Measurements from ENCODE around the gene C16orf87. TPM values are rescaled to one million over a fixed set of nuclear protein-coding genes. Genes with fewer than 3 reads are reported as not detected.

Gene C16orf87
- total RNA-seq, 2 donors from 2014 or later: 8.1 to 24.4 TPM

GRCh38 chr16:46852130-46852529 lies 21.1 kb upstream of the C16orf87 start:
- Histone ChIP-seq H3K27ac (no peak overlapping the region), H3K27me3 (replicated peaks; ENCODE audit: insufficient read depth) (no peaks in the 10 kb centered on the region), H3K36me3 (no peaks in the 10 kb centered on the region), H3K4me3 (no peak overlapping the region), H3K4me1 (replicated peaks) (no peaks in the 10 kb centered on the region), H3K9me3 (no peaks in the 10 kb centered on the region)
- TF ChIP-seq POLR2A (IDR thresholded peaks at IDR 0.05) (no peak), CTCF (IDR thresholded peaks at IDR 0.05) (no peak), POLR2AphosphoS5 (IDR thresholded peaks at IDR 0.05) (no peak)
- intact Hi-C loops (cut with DNase I): no loop called here
- WGBS: 71% methylated on average over 3 of the region's 3 CpGs
- no peak for DNase-seq (ENCODE audit: low spot score)

- 80% methylated on average over 5 of the region's 5 CpGs for WGBS
- TF ChIP-seq POLR2A (IDR thresholded peaks at IDR 0.05) (no peak), POLR2AphosphoS5 (IDR thresholded peaks at IDR 0.05) (no peak), CTCF (IDR thresholded peaks at IDR 0.05) (no peak)
These were observed 19.9 kb upstream of the C16orf87 start for GRCh38 chr16:46850619-46851555.

GRCh38 chr16:46848768-46849764 lies 18.1 kb upstream of the C16orf87 start:
- no peaks in the 10 kb centered on the region for H3K27me3 ChIP-seq (replicated peaks; ENCODE audit: insufficient read depth)
- TF ChIP-seq POLR2A (IDR thresholded peaks at IDR 0.05): no peak
- no peak for TF ChIP-seq POLR2AphosphoS5 (IDR thresholded peaks at IDR 0.05)
- no peak for TF ChIP-seq CTCF (IDR thresholded peaks at IDR 0.05)
- DNase-seq (ENCODE audit: low spot score): no peak
- H3K4me1 ChIP-seq (replicated peaks): no peaks in the 10 kb centered on the region
- no peaks in the 10 kb centered on the region for H3K36me3 ChIP-seq
- no peak overlapping the region for H3K4me3 ChIP-seq
- H3K9me3 ChIP-seq: no peaks in the 10 kb centered on the region
- intact Hi-C loops (cut with DNase I): no loop called here
- H3K27ac ChIP-seq: no peak overlapping the region
- WGBS: 56% methylated on average over 5 of the region's 5 CpGs

More at GRCh38 chr16:46850619-46851555, 19.9 kb upstream of the C16orf87 start:
- Histone ChIP-seq H3K4me3 (no peak overlapping the region), H3K36me3 (no peaks in the 10 kb centered on the region), H3K9me3 (no peaks in the 10 kb centered on the region), H3K4me1 (replicated peaks) (no peaks in the 10 kb centered on the region), H3K27ac (no peak overlapping the region), H3K27me3 (replicated peaks; ENCODE audit: insufficient read depth) (no peaks in the 10 kb centered on the region)
- intact Hi-C loops (cut with DNase I): no loop called here
- no peak for DNase-seq (ENCODE audit: low spot score)

GRCh38 chr16:46845952-46846351 lies 15.0 kb upstream of the C16orf87 start:
- 98% methylated on average over 5 of the region's 5 CpGs for WGBS
- no peak for DNase-seq (ENCODE audit: low spot score)
- intact Hi-C loops (cut with DNase I): no loop called here

More at GRCh38 chr16:46845952-46846351, 15.0 kb upstream of the C16orf87 start:
- Histone ChIP-seq H3K4me3 (no peak overlapping the region), H3K27ac (no peak overlapping the region), H3K4me1 (replicated peaks) (no peaks in the 10 kb centered on the region), H3K9me3 (no peaks in the 10 kb centered on the region), H3K27me3 (replicated peaks; ENCODE audit: insufficient read depth) (no peaks in the 10 kb centered on the region), H3K36me3 (no peaks in the 10 kb centered on the region)
- TF ChIP-seq POLR2A (IDR thresholded peaks at IDR 0.05): no peak
- TF ChIP-seq POLR2AphosphoS5 (IDR thresholded peaks at IDR 0.05): no peak
- no peak for TF ChIP-seq CTCF (IDR thresholded peaks at IDR 0.05)
